HFFc6 (cell line): Measurements from ENCODE around the gene SLC8A2. TPM values are rescaled to one million over a fixed set of nuclear protein-coding genes. Genes with fewer than 3 reads are reported as not detected.

Experiments used
- DNase-seq: peaks from one replicate; pipeline ENCODE4 v3.0.0-alpha.2; 2018
- H3K27ac Mint-ChIP-seq: 2 replicates; pipeline ENCODE4 v1.8.0; 2020; ENCODE audit warnings: mild to moderate bottlenecking, mixed read lengths
- H3K27me3 Mint-ChIP-seq: 2 replicates; pipeline ENCODE4 v1.8.0; 2021; ENCODE audit warnings: mild to moderate bottlenecking, moderate library complexity, mixed read lengths; ENCODE audit not compliant: insufficient read depth
- H3K36me3 Mint-ChIP-seq: 2 replicates; pipeline ENCODE4 v1.8.0; 2021; ENCODE audit warnings: low read depth, mixed read lengths
- H3K4me1 Mint-ChIP-seq: 2 replicates; pipeline ENCODE4 v1.8.0; 2020; ENCODE audit warnings: low read depth, mixed read lengths
- H3K4me3 Mint-ChIP-seq: 2 replicates; pipeline ENCODE4 v1.8.0; 2020; ENCODE audit warnings: mild to moderate bottlenecking, moderate library complexity, mixed read lengths
- H3K9me3 Mint-ChIP-seq: 2 replicates; pipeline ENCODE4 v1.8.0; 2020; ENCODE audit warnings: mild to moderate bottlenecking, mixed read lengths
- total RNA-seq, 6 experiments: library from RNA; stranded (reverse); fragmentation: NEBNext Ultra II Directional; extraction: Animal tissue kit (Norgen Biotek cat#: 25700); gene quantifications; 2 replicates in 1 of 6; 3 replicates in 5 of 6; pipeline ENCODE4 v1.2.3, GENCODE V29; 2021
- TF ChIP-seq, protein P1 (sequence below): fragments of 200-600 bp; sonication (generic); IDR thresholded peaks from 2 replicates; pipeline ENCODE4 v1.5.0; 2021; ENCODE audit warnings: antibody characterized with exemption, mild to moderate bottlenecking

SLC8A2 gene
- total RNA-seq, 6 experiments from 2014 or later: not detected

DNA sequence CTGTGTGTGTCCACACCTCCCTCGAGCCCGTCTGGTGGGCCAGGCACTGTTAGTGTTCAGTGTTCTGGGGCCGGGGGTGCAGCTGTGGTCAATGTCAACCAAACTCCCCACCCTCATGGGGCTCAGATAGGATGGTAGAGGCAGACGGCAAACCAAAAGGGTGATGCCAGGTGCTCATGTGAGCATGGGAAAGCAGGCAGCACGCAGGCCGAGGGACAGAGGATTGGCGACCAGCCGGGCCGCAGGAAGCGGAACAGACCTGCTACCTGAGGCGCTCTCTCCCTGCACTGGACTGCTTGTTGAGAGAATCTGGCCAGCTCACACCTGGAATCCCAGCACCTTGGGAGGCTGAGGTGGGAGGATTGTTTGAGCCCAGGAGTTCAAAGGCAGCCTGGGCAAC, 93.4 kb downstream of the SLC8A2 start:
- Mint-ChIP-seq H3K36me3 (peaks cover 9% of the 10 kb centered on the region), H3K4me3 (no peak overlapping the region), H3K27ac (no peak overlapping the region), H3K9me3 (no peaks in the 10 kb centered on the region), H3K4me1 (no peaks in the 10 kb centered on the region), H3K27me3 (peaks cover 2% of the 10 kb centered on the region; the same call in 1 of the 2 replicates)
- TF ChIP-seq, protein P1, sequence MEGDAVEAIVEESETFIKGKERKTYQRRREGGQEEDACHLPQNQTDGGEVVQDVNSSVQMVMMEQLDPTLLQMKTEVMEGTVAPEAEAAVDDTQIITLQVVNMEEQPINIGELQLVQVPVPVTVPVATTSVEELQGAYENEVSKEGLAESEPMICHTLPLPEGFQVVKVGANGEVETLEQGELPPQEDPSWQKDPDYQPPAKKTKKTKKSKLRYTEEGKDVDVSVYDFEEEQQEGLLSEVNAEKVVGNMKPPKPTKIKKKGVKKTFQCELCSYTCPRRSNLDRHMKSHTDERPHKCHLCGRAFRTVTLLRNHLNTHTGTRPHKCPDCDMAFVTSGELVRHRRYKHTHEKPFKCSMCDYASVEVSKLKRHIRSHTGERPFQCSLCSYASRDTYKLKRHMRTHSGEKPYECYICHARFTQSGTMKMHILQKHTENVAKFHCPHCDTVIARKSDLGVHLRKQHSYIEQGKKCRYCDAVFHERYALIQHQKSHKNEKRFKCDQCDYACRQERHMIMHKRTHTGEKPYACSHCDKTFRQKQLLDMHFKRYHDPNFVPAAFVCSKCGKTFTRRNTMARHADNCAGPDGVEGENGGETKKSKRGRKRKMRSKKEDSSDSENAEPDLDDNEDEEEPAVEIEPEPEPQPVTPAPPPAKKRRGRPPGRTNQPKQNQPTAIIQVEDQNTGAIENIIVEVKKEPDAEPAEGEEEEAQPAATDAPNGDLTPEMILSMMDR: no peak
- DNase-seq: no peak

Other genes with a start within 250 kb of the SLC8A2 start
- gene BBC3, start 240.7 kb downstream of the SLC8A2 start, total RNA-seq: 10 to 100 TPM in 2 of 6 experiments, 1 to 10 TPM in 4; 8.6 to 10.9 (median 9.6) TPM
- gene CCDC9, start 215.4 kb downstream of the SLC8A2 start, total RNA-seq: 10 to 100 TPM; 20.6 to 30.6 (median 23.8) TPM
- gene INAFM1, start 197.0 kb downstream of the SLC8A2 start, total RNA-seq: 10 to 100 TPM; 12.0 to 16.2 (median 14.0) TPM
- gene C5AR1, start 162.0 kb downstream of the SLC8A2 start, total RNA-seq: under 1 TPM; 0.24 to 0.95 (median 0.35) TPM
- under 1 TPM in 4 of 6 experiments, not detected in 2; 0.03 to 0.14 (median 0.05) TPM for gene C5AR2, start 139.7 kb downstream of the SLC8A2 start, total RNA-seq
- gene DHX34, start 122.6 kb downstream of the SLC8A2 start, total RNA-seq: 10 to 100 TPM; 11.8 to 14.4 (median 12.6) TPM
- gene MEIS3, start 52.4 kb downstream of the SLC8A2 start, total RNA-seq: 10 to 100 TPM; 34.1 to 50.3 (median 46.3) TPM
- 10 to 100 TPM; 11.1 to 13.6 (median 12.4) TPM for gene KPTN, start 12.3 kb upstream of the SLC8A2 start, total RNA-seq
- gene NAPA, start 43.2 kb upstream of the SLC8A2 start, total RNA-seq: 100 to 1,000 TPM in 5 of 6 experiments, 10 to 100 TPM in 1; 94.4 to 119 (median 109) TPM
- gene ZNF541, start 101.3 kb upstream of the SLC8A2 start, total RNA-seq: under 1 TPM in 1 of 6 experiments, not detected in 5; 0.26 TPM
- 10 to 100 TPM; 11.8 to 16.7 (median 15.5) TPM for gene BICRA, start 137.2 kb upstream of the SLC8A2 start, total RNA-seq
- 100 to 1,000 TPM; 321 to 395 (median 334) TPM for gene EHD2, start 241.5 kb upstream of the SLC8A2 start, total RNA-seq